NT2/D1 (cell line): ENCODE measurements around the gene TKT.

ENCODE experiments used
- SUZ12 ChIP-seq: IDR thresholded peaks from 2 replicates; pipeline ENCODE4 v1.6.1; 2011; ENCODE audit not compliant: insufficient read length, insufficient read depth; ENCODE audit errors: extremely low read depth
- YY1 ChIP-seq: IDR thresholded peaks from 2 replicates; pipeline ENCODE4 v1.6.1; 2011; ENCODE audit not compliant: insufficient read length, insufficient read depth
- ZNF274 ChIP-seq: IDR thresholded peaks from 2 replicates; pipeline ENCODE4 v1.6.1; 2011; ENCODE audit warnings: mild to moderate bottlenecking, low read depth, low read length

DNA sequence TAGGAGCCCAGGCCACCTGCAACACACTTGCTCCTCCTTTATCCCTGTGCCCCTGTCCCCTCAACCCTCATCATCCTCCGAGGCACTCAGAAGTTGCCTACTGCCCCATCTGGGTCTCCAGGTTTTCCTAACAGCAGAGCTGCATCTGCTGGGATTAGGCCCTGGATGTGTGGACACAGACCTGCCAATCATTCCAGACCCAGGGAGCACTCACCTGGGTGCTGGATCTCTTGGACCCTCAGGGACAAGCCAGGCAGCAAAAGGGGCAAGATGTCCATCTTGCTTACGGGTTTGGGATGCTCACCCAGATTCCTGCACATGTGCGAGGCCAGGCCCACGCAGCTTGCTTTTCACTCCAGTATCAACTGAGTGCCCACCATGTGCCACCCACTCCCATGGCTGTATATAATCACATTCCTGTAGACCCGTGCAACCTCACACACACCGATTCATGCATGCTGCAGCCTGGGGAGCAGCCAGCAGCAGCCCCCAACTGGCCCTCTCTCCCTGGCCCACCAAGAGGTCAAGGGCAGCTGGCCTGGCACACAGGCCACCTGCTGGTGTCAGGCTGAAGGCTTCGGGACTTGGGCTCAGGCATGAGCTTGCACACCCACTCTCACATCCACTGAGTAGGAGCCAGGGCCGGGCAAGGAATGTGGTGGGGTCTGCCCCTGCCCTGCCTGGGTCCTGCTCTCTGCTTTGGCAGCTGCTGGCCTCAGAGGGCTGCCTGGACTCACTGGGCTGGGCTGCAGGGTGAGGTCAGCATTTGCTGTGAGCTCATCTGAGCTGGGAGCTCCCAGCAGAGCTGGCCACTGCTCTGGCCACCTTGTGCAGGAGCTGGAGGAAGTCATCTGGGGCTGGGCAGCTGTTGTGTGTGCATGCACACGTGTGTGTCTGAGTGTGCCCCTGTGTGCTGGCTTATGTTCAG lies 79.9 kb downstream of the TKT start:
- TF ChIP-seq ZNF274 (no peak), YY1 (no peak), SUZ12 (no peak)
